ENCODE measurements around the gene VCP.

VCP gene

DNA sequence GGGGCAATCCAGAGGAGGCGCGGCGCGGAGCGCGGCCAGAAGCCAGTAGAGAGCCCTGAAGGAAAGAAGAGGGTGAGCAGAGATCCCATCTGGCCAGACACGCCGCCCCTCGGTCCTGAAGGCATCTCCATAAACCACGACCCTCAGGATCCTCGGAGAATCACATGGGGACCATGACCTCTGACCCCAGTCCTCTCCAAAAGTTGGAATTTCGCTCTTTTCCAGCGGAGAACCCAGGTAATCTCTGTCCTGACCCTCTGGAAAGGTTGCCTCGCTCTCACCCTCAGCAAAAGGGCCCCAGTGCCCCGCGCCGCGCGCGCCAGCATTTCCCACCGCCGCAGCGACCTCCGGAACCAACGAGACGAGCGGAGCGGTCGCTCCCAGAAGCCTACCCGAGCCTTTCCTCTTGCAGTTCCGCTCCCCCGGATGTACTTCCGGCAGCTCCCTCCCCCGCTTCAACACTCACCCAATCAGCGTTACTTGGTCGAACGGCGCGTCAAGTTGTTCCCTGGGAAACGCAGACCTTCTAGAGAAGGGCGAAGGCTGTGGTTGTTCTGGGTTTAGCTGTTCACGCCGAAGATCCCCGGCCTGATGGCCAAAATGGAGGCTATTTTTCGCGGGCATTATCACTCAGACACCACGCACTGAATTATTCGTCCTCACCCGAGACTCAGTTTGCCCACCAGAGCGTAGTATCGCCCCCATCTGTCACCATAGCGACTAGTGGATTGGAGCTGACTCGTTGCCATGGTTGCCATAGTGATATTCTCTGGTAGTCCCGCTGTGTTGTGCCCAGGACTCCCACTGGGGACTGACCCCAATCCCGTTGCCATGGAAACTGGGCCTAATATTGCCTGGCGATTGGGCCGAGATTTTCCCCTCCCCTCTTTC, 30.6 kb upstream of the VCP start, which contains the start of gene STOML2 (continued):
- TF ChIP-seq, protein P1, sequence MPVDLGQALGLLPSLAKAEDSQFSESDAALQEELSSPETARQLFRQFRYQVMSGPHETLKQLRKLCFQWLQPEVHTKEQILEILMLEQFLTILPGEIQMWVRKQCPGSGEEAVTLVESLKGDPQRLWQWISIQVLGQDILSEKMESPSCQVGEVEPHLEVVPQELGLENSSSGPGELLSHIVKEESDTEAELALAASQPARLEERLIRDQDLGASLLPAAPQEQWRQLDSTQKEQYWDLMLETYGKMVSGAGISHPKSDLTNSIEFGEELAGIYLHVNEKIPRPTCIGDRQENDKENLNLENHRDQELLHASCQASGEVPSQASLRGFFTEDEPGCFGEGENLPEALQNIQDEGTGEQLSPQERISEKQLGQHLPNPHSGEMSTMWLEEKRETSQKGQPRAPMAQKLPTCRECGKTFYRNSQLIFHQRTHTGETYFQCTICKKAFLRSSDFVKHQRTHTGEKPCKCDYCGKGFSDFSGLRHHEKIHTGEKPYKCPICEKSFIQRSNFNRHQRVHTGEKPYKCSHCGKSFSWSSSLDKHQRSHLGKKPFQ (tag by site-specific recombination; IDR thresholded peaks at IDR 0.05) = no peak
- TF ChIP-seq KLF10 (tag by site-specific recombination; IDR thresholded peaks at IDR 0.05) (peak; percentile 38; the same call in 1 of the 2 replicates), ZSCAN23 (tag by site-specific recombination; IDR thresholded peaks at IDR 0.05) (no peak), ZNF202 (tag by site-specific recombination; IDR thresholded peaks at IDR 0.05; ENCODE audit: borderline replicate concordance) (no peak), ZNF677 (tag by site-specific recombination; IDR thresholded peaks at IDR 0.05) (no peak), ZBTB1 (tag by site-specific recombination; IDR thresholded peaks at IDR 0.05) (no peak), ZNF302 (tag by site-specific recombination; IDR thresholded peaks at IDR 0.05; ENCODE audit: low read depth) (no peak)

DNA sequence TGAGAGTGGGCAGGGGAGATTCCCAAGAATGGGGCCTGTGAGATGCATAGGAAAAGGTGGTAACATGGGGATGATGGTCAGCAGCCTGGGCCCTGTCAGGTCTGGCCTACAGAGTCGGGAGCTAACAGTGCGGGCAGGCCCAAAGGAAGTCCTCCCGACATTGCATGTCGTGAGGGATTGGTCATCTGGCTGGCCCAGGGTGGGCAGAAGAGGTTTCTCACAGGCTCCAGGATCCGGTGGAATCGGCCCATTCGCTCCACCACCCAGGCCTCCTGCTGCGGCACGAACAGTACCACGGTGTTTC, 30.0 kb upstream of the VCP start:
- CTCF ChIA-PET = interaction anchor here (0.9 to 2.3 kb wide), 3 partner anchors 9 to 110 kb away, joined by 4 to 5 read pairs (median 5); no protein-coding TSS in a partner anchor
- Histone ChIP-seq H3K4me1 (ENCODE audit: control insufficient read depth, insufficient read depth, low read length) (no peaks in the 10 kb centered on the region), H3K27ac (ENCODE audit: extremely low read depth, low read depth, low read length) (peak overlapping the region; percentile 66), H3K9me3 (ENCODE audit: control insufficient read depth, insufficient read depth, low read depth, low read length) (no peaks in the 10 kb centered on the region), H3K36me3 (ENCODE audit: control insufficient read depth in 2 of 2, insufficient read depth in 1 of 2, low read length in 2 of 2) (peaks cover 0 to 59% of the 10 kb centered on the region in 2 experiments; a peak in 1 of 3 replicates), H3K4me3 (ENCODE audit: low read depth, low read length) (peak overlapping the region; percentile 83)
- POLR2A ChIA-PET = interaction anchor here (0.7 to 6.4 kb wide), 8 partner anchors 9 to 556 kb away, joined by 3 to 92 read pairs (median 18); partner anchors contain the start of genes ATOSB, CCDC107, FANCG and RMRP
- TF ChIP-seq ZNF600 (tag by site-specific recombination; IDR thresholded peaks at IDR 0.05) (no peak), ZNF571 (tag by site-specific recombination; IDR thresholded peaks at IDR 0.05) (no peak), ZNF169 (tag by site-specific recombination; IDR thresholded peaks at IDR 0.05) (no peak), ZNF558 (tag by site-specific recombination; IDR thresholded peaks at IDR 0.05) (no peak), ZNF677 (tag by site-specific recombination; IDR thresholded peaks at IDR 0.05) (no peak), OSR2 (tag by site-specific recombination; IDR thresholded peaks at IDR 0.05) (no peak), ZNF792 (tag by site-specific recombination; IDR thresholded peaks at IDR 0.05) (no peak), ZNF214 (tag by site-specific recombination; IDR thresholded peaks at IDR 0.05; ENCODE audit: borderline replicate concordance) (no peak), ZNF19 (tag by site-specific recombination; IDR thresholded peaks at IDR 0.05; ENCODE audit: low read depth) (no peak), ZBTB7A (tag by site-specific recombination; IDR thresholded peaks at IDR 0.05; ENCODE audit: low read depth) (no peak), ZNF514 (tag by site-specific recombination; IDR thresholded peaks at IDR 0.05) (no peak), ZNF777 (tag by site-specific recombination; IDR thresholded peaks at IDR 0.05; ENCODE audit: borderline replicate concordance) (no peak), ZNF76 (tag by site-specific recombination; IDR thresholded peaks at IDR 0.05; ENCODE audit: borderline replicate concordance, low read depth) (no peak), ZNF394 (tag by site-specific recombination; IDR thresholded peaks at IDR 0.05; ENCODE audit: borderline replicate concordance) (no peak), ZBTB48 (tag by site-specific recombination; IDR thresholded peaks at IDR 0.05) (no peak), ZNF670 (tag by site-specific recombination; IDR thresholded peaks at IDR 0.05; ENCODE audit: low read depth) (no peak), MZF1 (tag by site-specific recombination; IDR thresholded peaks at IDR 0.05; ENCODE audit: borderline replicate concordance) (no peak), ZNF785 (tag by site-specific recombination; IDR thresholded peaks at IDR 0.05) (no peak)
- TF ChIP-seq, protein P2, sequence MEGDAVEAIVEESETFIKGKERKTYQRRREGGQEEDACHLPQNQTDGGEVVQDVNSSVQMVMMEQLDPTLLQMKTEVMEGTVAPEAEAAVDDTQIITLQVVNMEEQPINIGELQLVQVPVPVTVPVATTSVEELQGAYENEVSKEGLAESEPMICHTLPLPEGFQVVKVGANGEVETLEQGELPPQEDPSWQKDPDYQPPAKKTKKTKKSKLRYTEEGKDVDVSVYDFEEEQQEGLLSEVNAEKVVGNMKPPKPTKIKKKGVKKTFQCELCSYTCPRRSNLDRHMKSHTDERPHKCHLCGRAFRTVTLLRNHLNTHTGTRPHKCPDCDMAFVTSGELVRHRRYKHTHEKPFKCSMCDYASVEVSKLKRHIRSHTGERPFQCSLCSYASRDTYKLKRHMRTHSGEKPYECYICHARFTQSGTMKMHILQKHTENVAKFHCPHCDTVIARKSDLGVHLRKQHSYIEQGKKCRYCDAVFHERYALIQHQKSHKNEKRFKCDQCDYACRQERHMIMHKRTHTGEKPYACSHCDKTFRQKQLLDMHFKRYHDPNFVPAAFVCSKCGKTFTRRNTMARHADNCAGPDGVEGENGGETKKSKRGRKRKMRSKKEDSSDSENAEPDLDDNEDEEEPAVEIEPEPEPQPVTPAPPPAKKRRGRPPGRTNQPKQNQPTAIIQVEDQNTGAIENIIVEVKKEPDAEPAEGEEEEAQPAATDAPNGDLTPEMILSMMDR (tag by site-specific recombination; IDR thresholded peaks at IDR 0.05) = no peak
- TF ChIP-seq, protein P3, sequence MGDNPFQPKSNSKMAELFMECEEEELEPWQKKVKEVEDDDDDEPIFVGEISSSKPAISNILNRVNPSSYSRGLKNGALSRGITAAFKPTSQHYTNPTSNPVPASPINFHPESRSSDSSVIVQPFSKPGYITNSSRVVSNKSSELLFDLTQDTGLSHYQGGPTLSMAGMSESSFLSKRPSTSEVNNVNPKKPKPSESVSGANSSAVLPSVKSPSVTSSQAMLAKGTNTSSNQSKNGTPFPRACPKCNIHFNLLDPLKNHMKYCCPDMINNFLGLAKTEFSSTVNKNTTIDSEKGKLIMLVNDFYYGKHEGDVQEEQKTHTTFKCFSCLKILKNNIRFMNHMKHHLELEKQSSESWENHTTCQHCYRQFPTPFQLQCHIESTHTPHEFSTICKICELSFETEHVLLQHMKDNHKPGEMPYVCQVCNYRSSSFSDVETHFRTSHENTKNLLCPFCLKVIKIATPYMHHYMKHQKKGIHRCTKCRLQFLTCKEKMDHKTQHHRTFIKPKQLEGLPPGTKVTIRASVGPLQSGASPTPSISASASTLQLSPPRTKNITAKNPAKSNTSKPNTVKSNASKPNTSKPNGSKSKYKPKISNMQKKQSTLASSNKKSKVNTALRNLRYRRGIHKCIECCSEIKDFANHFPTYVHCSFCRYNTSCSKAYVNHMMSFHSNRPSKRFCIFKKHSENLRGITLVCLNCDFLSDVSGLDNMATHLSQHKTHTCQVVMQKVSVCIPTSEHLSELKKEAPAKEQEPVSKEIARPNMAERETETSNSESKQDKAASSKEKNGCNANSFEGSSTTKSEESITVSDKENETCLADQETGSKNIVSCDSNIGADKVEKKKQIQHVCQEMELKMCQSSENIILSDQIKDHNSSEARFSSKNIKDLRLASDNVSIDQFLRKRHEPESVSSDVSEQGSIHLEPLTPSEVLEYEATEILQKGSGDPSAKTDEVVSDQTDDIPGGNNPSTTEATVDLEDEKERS (tag by site-specific recombination; IDR thresholded peaks at IDR 0.05) = no peak
